ENCODE results near the gene HLCS. TPM values are rescaled to one million over a fixed set of nuclear protein-coding genes. Genes with fewer than 3 reads are reported as not detected.
A peak's percentile ranks its signal among the peaks of the same experiment; 100 is the strongest.

HLCS gene
- total and polyA plus RNA-seq, 2 of the 8 experiments (the other 6 are each of a cell fraction or from before 2014, with no cell fraction given), result 4.7 to 12.2 TPM

DNA sequence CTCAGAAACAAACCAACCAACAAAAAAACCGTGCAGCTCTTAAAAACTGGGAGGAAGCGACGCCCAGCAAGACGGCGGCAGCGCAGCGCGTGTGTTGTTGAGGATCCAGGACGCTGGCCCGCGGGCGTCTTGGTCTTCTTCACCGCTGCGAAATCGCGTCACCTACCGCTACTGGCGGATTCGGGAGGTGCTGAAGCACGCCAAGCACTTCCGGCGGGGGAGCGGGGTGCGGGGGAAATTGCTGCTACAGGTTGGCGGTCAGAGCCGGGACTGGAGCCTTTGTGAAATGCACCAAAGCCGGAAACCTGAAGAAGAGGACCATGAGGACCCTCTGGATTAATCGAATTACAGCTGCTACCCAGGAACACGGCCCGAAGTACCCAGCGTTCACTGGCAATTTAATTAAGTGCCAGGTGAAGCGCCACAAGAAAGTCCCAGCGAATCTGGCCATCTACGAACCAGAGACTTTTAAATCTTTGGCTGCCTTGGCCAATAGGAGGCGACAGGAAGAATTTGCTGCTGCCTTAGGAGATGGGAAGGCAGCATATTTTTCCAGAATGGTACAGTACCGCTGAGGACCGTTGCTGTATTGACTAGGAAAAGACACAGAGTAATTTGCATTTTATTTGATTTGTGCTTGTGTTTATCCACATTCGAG lies 28.2 kb upstream of the HLCS start (continued):
- TF ChIP-seq JUND (IDR thresholded peaks at IDR 0.05; ENCODE audit: low read length) (no peak), RXRA (IDR thresholded peaks at IDR 0.05; ENCODE audit: insufficient read depth, low read depth, low read length) (no peak), HDAC2 (IDR thresholded peaks at IDR 0.05; ENCODE audit: borderline replicate concordance in 1 of 2, low read depth in 2 of 2, low read length in 2 of 2) (no peak), TCF12 (IDR thresholded peaks at IDR 0.05; ENCODE audit: low read depth, low read length) (no peak), HDAC6 (IDR thresholded peaks at IDR 0.05; ENCODE audit: low read depth, low read length) (no peak), YY1 (IDR thresholded peaks at IDR 0.05; ENCODE audit: low read depth, low read length) (no peak), CEBPB (IDR thresholded peaks at IDR 0.05; ENCODE audit: low read depth, low read length) (no peak), PHF8 (conservative IDR thresholded peaks at IDR 0.05; ENCODE audit: low read depth, low read length) (peak; percentile 16; the same call in 1 of the 2 replicates), TBP (IDR thresholded peaks at IDR 0.05; ENCODE audit: low read depth, low read length) (0 out of 2 replicates have a peak, but pooled peaks have one; percentile 45), POLR2A (IDR thresholded peaks at IDR 0.05; ENCODE audit: control extremely low read depth in 1 of 2, low read depth in 2 of 2, low read length in 2 of 2) (peak in 1 of 2 experiments; percentile 45; a peak in 2 of 3 replicates), ASH2L (IDR thresholded peaks at IDR 0.05; ENCODE audit: low read length) (peak; percentile 48), CREB1 (IDR thresholded peaks at IDR 0.05) (peak; percentile 59), CBX8 (IDR thresholded peaks at IDR 0.05; ENCODE audit: borderline replicate concordance, low read depth, low read length) (no peak), TAF1 (IDR thresholded peaks at IDR 0.05; ENCODE audit: low read depth, low read length) (peak; percentile 61), KDM1A (IDR thresholded peaks at IDR 0.05; ENCODE audit: borderline replicate concordance, low read length) (peak; percentile 35; the same call in 1 of the 2 replicates), SIN3A (conservative IDR thresholded peaks at IDR 0.05 in 1 of 2, IDR thresholded peaks at IDR 0.05 in 1 of 2; ENCODE audit: low read depth in 1 of 2, low read length in 2 of 2) (no peak)
- TF ChIP-seq, protein P1, sequence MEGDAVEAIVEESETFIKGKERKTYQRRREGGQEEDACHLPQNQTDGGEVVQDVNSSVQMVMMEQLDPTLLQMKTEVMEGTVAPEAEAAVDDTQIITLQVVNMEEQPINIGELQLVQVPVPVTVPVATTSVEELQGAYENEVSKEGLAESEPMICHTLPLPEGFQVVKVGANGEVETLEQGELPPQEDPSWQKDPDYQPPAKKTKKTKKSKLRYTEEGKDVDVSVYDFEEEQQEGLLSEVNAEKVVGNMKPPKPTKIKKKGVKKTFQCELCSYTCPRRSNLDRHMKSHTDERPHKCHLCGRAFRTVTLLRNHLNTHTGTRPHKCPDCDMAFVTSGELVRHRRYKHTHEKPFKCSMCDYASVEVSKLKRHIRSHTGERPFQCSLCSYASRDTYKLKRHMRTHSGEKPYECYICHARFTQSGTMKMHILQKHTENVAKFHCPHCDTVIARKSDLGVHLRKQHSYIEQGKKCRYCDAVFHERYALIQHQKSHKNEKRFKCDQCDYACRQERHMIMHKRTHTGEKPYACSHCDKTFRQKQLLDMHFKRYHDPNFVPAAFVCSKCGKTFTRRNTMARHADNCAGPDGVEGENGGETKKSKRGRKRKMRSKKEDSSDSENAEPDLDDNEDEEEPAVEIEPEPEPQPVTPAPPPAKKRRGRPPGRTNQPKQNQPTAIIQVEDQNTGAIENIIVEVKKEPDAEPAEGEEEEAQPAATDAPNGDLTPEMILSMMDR (IDR thresholded peaks at IDR 0.05; ENCODE audit: control extremely low read depth in 1 of 3, insufficient read depth in 1 of 3, low read depth in 1 of 3, low read length in 3 of 3), result peak in 2 of 3 experiments; percentile 23 to 32; a peak in 3 of 4 replicates
- TF ChIP-seq, protein P2, sequence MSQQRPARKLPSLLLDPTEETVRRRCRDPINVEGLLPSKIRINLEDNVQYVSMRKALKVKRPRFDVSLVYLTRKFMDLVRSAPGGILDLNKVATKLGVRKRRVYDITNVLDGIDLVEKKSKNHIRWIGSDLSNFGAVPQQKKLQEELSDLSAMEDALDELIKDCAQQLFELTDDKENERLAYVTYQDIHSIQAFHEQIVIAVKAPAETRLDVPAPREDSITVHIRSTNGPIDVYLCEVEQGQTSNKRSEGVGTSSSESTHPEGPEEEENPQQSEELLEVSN (IDR thresholded peaks at IDR 0.05), result peak; percentile 50; the same call in 1 of the 2 replicates
- TF ChIP-seq, protein P3, sequence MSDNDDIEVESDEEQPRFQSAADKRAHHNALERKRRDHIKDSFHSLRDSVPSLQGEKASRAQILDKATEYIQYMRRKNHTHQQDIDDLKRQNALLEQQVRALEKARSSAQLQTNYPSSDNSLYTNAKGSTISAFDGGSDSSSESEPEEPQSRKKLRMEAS (IDR thresholded peaks at IDR 0.05), result peak; percentile 36; the same call in 1 of the 2 replicates
- TF ChIP-seq, protein P4, sequence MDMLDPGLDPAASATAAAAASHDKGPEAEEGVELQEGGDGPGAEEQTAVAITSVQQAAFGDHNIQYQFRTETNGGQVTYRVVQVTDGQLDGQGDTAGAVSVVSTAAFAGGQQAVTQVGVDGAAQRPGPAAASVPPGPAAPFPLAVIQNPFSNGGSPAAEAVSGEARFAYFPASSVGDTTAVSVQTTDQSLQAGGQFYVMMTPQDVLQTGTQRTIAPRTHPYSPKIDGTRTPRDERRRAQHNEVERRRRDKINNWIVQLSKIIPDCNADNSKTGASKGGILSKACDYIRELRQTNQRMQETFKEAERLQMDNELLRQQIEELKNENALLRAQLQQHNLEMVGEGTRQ (IDR thresholded peaks at IDR 0.05; ENCODE audit: low read length), result no peak

All from H1 (cell line).